ENCODE measurements around the gene TMEM37. TPM values are rescaled to one million over a fixed set of nuclear protein-coding genes. Genes with fewer than 3 reads are reported as not detected.

Gene TMEM37
- total RNA-seq: 0.33 and 2.6 TPM in 2 replicates

DNA sequence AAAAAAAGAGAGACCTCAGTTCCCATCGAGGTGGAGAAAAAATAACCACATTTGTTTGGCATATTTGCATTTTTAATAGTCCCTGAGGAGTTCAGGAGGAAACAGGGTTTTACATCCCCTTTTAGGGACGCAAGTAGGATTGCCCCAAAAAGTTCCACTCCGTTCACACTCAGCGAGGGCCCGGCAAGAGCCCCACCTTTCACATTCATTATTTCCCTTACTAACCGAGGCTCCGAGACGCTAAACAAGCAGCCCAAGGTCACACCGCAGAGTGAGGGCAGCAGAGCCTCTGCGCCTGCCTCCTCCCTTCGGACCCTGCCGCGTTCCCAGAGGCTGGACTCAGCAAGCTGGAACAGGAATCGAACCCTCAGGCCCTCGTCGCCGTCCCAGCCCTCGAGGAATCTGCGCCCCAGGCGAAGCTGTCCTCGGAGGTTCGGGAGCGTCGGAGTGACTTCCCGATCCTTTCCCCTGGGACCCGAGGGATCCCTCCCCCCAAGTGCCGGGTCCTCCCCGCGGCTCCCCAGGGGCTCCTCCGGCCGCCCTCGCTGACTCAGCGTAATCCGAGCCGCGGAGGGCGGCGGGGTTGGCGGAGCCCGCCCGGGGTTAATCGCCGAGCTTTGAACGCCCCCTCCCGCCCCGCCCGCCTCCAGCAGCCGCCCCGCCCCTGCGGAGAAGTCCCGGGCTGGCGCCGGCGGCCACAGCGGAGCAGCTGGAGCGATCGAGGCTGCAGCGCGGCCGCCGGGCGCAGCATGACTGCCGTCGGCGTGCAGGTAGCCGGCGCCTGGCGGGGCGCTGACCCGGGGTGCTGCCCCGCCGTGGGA lies at the start of gene TMEM37:
TSS of gene TMEM37 (plus strand) at position 700 of the 821 bp plus-strand sequence. CDS start at position 750, 50 bp downstream.

Other genes starting within 250 kb of the TMEM37 start
- gene STEAP3, start 208.0 kb upstream of the TMEM37 start, total RNA-seq: 21.6 and 27.2 TPM in 2 replicates
- 7.6 and 16.2 TPM in 2 replicates for gene C2orf76, start 65.0 kb upstream of the TMEM37 start, total RNA-seq
- 190 and 215 TPM in 2 replicates for gene DBI, start 64.9 kb upstream of the TMEM37 start, total RNA-seq
- gene SCTR, start 92.6 kb downstream of the TMEM37 start, total RNA-seq: not detected in 2 replicates
- 0.07 TPM in 1 of 2 replicates, not detected in the other for gene CFAP221, start 112.6 kb downstream of the TMEM37 start, total RNA-seq
- 16.1 and 21.8 TPM in 2 replicates for gene TMEM177, start 247.3 kb downstream of the TMEM37 start, total RNA-seq

All from mammary microvascular endothelial cell (primary cell).